Amniotic stem cell (primary cell): ENCODE data around the gene AGBL3.

ENCODE experiments used
- DNase-seq: peaks from one replicate; lab custom pipeline; 2025; lab: John Stamatoyannopoulos, UW

The AGBL3 gene

GRCh38 chr7:134986363-134987251 lies at the start of gene AGBL3:
TSS of gene AGBL3 (plus strand) at chr7:134986508. CDS start at chr7:134987934, 1,426 bp downstream.
- peak; percentile 89 for DNase-seq

DNA sequence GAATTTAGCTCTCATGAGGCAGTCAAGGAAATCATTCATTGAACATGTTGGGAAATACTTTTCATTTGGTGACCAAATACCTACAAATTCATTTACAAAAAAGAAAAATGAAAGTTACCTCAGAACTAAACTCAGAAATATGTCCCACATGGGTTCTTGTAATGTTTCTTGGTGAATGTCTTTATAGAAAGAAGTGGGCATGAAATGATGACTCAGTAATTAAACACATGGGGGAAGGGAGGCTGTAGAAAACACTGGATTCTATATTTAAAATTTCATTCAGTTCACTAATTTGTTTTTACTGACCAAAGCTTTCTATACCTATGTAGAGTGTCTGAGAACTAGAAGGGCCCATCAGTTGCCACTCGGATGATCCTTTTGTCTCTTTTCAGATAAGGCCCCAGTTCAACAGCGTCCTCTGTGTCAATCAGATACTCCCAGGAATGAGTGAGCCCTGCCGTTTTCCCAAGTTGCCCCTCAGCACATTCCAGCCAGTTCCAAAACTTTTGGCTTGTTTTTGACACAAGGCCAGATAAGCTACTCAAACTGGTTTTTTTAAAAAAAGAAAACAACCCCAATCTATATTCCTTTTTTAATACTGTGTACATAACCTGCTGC lies 49.3 kb upstream of the AGBL3 start:
- DNase-seq = no peak

DNA sequence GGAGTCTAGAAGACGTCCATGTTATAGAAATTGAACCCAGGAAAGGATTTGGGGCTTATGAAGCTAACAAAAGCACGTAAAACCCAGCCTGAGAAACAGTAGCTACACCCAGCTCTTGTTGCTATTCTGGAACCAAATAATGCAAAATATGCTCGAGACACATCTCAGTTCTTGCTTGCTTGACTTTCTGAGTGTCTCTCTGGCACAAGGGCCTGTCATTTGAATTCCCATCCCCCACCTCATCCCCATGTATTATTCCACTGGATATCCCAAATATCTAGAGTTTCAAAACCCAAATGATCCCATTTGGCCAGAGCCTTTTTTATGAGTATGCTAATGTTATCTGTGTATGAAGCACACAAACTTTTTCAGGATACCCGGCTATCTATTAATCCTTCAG lies 48.2 kb upstream of the AGBL3 start:
- no peak for DNase-seq

DNA sequence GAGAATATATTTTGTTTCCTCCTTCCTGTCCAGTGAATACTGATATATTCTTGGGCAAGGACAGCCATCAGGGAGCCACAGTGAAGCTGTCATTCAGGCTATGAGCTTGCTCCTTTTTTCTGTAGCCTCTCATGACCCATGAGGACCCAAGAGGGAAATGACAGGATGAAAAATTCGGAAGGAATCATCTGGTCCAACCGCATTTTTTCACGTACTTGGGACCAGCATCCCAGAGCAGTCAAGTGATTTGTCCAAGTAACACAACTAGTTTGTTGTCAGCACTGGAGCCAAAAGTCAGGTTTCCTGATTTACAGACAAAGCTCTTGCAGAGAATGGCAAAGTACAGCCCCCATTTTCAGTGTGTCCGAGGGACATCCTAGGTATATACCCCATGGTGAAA lies 47.2 kb upstream of the AGBL3 start:
- DNase-seq = no peak

GRCh38 chr7:134940729-134941128 lies 45.6 kb upstream of the AGBL3 start:
- no peak for DNase-seq

GRCh38 chr7:134941185-134941900 lies 45.0 kb upstream of the AGBL3 start:
- DNase-seq = peak; percentile 38

DNA sequence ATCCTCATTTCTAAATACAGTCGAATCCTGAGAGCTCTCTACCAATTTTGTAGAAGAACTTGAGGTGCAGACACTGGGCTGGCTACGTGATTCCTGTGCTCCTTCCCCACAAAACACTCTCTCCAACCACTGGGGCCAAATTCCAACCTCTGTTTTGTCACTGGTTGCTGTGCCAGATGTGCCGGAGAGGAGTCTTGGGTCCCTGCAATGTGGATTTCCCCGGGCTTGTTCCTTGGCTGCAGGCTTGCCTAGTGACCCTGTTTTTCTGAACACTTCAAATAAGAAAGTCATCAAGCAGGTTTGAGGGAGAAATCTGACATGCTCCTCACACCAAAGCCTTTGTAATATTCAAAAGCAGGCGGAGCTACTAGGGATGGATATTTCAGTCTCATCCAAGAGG lies 44.4 kb upstream of the AGBL3 start:
- no peak for DNase-seq

- no peak for DNase-seq
These were observed 43.4 kb upstream of the AGBL3 start for GRCh38 chr7:134942690-134943466.

GRCh38 chr7:134943785-134944400 lies 42.4 kb upstream of the AGBL3 start:
- DNase-seq = no peak

GRCh38 chr7:134945691-134946090 lies 40.6 kb upstream of the AGBL3 start:
- DNase-seq = no peak

- DNase-seq = no peak
These were observed 40.0 kb upstream of the AGBL3 start for GRCh38 chr7:134946260-134946659.

GRCh38 chr7:134947329-134947728 lies 39.0 kb upstream of the AGBL3 start:
- DNase-seq = no peak

DNA sequence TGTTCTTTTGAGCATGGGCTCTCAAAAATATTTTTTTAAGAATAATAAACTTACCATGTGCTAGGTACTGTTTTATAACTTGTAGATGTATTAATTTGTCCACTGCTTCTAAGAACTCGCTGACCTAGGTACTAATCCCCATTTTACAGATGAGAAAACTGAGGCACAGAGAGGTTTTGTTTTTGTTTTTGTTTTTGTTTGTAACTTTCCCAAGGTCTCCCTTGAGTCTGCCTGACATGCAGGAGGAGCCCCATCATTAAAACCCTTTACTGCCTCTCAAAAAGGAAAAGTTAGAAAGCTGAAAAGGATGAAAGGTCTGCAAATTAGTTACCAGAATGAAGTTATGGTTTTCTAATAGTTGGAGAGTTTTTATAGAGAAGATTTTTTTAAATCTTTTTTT lies 38.5 kb upstream of the AGBL3 start:
- DNase-seq = no peak

DNA sequence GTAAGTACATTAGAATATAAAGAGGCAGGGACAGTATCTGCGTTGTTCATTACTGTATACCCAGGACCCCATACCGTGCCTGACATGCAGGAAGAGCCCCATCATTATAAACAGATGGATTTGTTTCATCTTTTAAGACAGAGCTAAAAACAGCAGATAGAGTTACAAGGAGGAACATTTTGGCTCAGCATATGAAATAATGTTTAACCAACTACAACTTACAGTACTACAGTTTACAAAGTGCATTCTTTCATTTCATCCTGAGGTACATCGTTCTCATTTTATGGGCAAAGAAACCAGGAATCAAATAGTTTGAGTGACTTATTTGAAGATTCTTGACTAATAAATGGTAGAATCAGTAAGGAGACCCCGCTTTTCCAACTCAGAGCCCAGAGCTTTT lies 38.1 kb upstream of the AGBL3 start:
- no peak for DNase-seq

GRCh38 chr7:134948736-134949135 lies 37.6 kb upstream of the AGBL3 start:
- no peak for DNase-seq

DNA sequence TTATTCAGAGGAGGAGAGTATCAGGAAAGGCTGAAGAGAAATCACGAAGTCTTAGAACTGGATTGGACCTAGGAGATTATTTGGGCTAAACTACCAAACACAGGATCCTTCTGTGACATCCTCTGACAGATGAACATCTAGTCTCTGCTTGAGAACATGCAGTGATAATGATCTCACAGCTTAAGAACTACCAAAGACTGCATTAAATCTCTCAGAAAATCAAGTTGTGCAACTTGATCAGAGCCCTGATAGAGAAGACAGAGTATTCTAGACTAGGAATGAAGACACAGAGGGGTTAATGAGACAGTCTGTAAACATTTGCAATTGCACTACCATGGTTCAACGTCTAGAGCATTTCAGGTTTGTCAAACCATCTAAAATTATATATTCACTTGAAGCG lies 37.1 kb upstream of the AGBL3 start:
- no peak for DNase-seq

DNA sequence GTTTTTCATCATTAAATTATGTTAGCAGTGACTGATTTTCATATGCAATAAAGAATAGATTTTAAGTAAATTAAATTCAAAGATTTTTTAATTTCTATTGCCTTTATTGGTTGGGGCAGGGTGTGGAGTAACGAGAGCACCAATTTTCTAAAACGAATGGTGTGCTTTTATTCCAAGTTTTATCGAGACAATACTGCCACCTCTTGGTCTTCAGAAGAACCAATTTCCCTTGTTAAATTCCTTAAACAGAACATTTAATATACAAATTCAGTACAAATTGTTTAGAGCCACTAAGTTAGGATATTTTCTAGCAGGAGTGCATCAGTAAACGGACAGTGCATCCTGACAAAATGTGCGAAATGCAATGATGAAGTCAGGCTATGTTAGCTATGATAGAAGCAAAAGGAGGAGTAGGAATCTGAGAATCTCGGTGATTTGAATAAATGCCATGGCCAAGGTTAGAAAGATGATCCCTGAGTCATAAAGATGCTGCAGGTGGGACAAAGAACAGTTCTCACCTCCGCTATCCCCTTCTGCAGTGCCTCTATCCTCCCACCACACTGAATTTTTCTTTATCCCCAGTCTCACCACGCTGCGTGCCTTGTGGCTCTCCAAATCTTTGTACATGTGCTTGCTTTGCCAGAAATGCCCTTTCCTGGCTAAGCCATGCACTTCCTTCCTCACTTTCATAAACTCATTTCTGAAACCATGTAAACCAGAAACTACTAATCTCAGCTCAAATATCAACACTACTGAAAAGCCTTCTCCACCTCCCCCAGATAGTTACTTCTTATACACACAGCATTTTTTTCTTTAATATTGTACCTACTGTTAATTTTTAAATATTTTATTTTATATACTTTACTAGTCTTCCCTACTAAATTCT lies 31.9 kb upstream of the AGBL3 start:
- DNase-seq = no peak

GRCh38 chr7:134957005-134957404 lies 29.3 kb upstream of the AGBL3 start:
- no peak for DNase-seq

DNA sequence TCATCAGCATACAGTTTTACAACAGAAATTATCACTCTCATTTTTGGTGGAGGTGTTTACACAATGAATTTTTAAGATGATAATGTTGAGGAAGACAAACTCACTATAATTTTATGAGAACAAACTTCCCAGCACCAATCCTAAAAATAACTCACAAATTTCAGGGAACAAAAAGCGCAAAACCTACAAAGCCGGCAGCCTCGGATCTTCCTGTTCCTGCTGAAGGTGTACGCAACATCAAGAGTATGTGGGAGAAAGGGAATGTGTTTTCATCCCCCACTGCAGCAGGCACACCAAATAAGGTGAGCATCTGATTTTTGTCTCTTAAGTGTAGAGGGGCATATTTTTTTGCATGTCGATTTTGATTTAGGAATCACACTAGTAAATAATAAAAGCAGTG lies 26.5 kb upstream of the AGBL3 start:
- no peak for DNase-seq

- no peak for DNase-seq
These were observed 24.0 kb upstream of the AGBL3 start for GRCh38 chr7:134962270-134962780.
